ENCODE measurements around the gene NLRC3.

DNA sequence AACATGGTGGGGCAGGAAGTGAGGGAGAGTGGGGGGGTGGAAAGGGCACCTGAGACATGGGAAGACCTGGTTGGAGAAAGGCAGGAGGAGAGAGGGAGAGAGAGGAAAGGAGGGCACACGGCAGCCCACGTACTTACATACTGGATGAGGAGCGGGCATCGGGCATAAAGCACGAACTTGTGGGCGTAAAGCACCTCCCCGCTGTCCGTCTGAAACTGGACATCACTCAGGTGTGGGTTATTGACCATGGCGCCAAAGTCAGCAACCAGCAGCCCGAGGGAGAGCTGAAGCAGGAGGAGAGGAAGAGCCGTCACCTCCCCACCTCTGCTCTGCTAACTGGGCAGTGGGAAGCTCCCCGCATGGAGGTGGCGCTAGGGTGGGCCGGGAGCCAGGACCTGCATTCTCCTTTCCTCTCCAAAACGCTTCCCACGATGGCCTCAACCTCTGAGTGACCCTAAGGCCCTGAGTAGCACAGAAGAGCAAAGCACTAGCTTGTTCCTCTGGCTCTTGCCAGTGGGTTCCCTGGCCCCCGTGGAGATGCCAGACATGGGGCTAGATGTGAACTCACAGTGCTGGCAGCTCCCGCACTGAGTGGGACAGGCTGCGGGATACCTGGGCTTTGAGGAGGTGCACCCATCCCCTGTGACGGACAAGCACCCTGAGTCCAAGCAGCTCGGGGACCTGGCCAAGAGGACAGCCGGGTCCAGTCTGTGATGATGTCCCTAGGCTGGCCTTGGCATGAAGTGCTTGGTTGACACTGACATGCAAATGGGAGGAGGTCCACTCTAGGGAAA is 17.3 kb upstream of the NLRC3 start:
- TF ChIP-seq CTCF (conservative IDR thresholded peaks at IDR 0.05 in 1 of 2, IDR thresholded peaks at IDR 0.05 in 1 of 2; ENCODE audit: extremely low read depth in 1 of 2, insufficient read depth in 1 of 2, low read depth in 1 of 2, low read length in 2 of 2) (no peak), EZH2 (IDR thresholded peaks at IDR 0.05; ENCODE audit: borderline replicate concordance, low read length) (no peak)
